Breast epithelium (tissue), 3 donors: Measurements from ENCODE around the gene CLSTN2.

Source experiments
- POLR2A ChIP-seq: fragments of 450-650 bp; IDR thresholded peaks from one replicate; pipeline ENCODE4 v1.6.1; 2016; ENCODE audit warnings: antibody characterized with exemption, mild to moderate bottlenecking, moderate library complexity
- POLR2AphosphoS5 ChIP-seq, 3 donors: sonication (generic); formaldehyde crosslinking; IDR thresholded peaks; one replicate each; pipeline ENCODE4 v1.6.1; 2017; ENCODE audit warnings: antibody characterized with exemption in 3 of 3
- TF ChIP-seq, protein P1 (sequence below), 3 donors: fragments of 450-650 bp; IDR thresholded peaks; one replicate each; pipeline ENCODE4 v1.5.1; 2016 to 2017; ENCODE audit warnings: antibody characterized with exemption in 3 of 3, mild to moderate bottlenecking in 3 of 3, moderate library complexity in 3 of 3

GRCh38 chr3:140189976-140190375 is 255.0 kb downstream of the CLSTN2 start:
- TF ChIP-seq, protein P1, sequence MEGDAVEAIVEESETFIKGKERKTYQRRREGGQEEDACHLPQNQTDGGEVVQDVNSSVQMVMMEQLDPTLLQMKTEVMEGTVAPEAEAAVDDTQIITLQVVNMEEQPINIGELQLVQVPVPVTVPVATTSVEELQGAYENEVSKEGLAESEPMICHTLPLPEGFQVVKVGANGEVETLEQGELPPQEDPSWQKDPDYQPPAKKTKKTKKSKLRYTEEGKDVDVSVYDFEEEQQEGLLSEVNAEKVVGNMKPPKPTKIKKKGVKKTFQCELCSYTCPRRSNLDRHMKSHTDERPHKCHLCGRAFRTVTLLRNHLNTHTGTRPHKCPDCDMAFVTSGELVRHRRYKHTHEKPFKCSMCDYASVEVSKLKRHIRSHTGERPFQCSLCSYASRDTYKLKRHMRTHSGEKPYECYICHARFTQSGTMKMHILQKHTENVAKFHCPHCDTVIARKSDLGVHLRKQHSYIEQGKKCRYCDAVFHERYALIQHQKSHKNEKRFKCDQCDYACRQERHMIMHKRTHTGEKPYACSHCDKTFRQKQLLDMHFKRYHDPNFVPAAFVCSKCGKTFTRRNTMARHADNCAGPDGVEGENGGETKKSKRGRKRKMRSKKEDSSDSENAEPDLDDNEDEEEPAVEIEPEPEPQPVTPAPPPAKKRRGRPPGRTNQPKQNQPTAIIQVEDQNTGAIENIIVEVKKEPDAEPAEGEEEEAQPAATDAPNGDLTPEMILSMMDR (IDR thresholded peaks at IDR 0.05): no peak
- TF ChIP-seq POLR2A: no peak
- TF ChIP-seq POLR2AphosphoS5 (IDR thresholded peaks at IDR 0.05): no peak
